Stimulated activated CD8-positive, alpha-beta memory T cell treated with anti-CD3 and anti-CD28 coated beads, Interleukin-7, amount 100 ng/mL, for 48 hours (primary cell): ENCODE data around the gene CALN1.
"Not testable (repeated sequence)": the region's sequence is repeated elsewhere in the genome, so short reads cannot be mapped to it uniquely, and the experiment has no call there.

Experiments used
- DNase-seq, 2 donors: peaks; one replicate each; pipeline ENCODE4 v3.0.0-alpha.2; 2020; ENCODE audit warnings: low read depth in 1 of 2; ENCODE audit errors: extremely low read depth in 1 of 2

Gene CALN1

GRCh38 chr7:72209006-72209405 is 203.1 kb downstream of the CALN1 start:
- not testable (repeated sequence) for DNase-seq

- no peak for DNase-seq
Measured at GRCh38 chr7:72196176-72196575, 216.0 kb downstream of the CALN1 start.

GRCh38 chr7:72190919-72191318 is 221.2 kb downstream of the CALN1 start:
- no peak for DNase-seq

GRCh38 chr7:72190146-72190545 is 222.0 kb downstream of the CALN1 start:
- DNase-seq: no peak

- DNase-seq: no peak
Measured at GRCh38 chr7:72187179-72187578, 225.0 kb downstream of the CALN1 start.

- no peak for DNase-seq
Measured at GRCh38 chr7:72183835-72184234, 228.3 kb downstream of the CALN1 start.

- no peak for DNase-seq
Measured at GRCh38 chr7:72182036-72182435, 230.1 kb downstream of the CALN1 start.

- no peak for DNase-seq
Measured at GRCh38 chr7:72176875-72177274, 235.3 kb downstream of the CALN1 start.

GRCh38 chr7:72170475-72170874 is 241.7 kb downstream of the CALN1 start:
- DNase-seq: no peak

GRCh38 chr7:72163271-72163670 is 248.9 kb downstream of the CALN1 start:
- DNase-seq: no peak

- no peak for DNase-seq
Measured at GRCh38 chr7:72161534-72161933, 250.6 kb downstream of the CALN1 start.

GRCh38 chr7:72159911-72160310 is 252.2 kb downstream of the CALN1 start:
- DNase-seq: no peak

GRCh38 chr7:72156671-72157070 is 255.5 kb downstream of the CALN1 start:
- DNase-seq: no peak

- no peak for DNase-seq
Measured at GRCh38 chr7:72153132-72153512, 259.0 kb downstream of the CALN1 start.

GRCh38 chr7:72152161-72153131 is 259.7 kb downstream of the CALN1 start:
- no peak for DNase-seq

- no peak for DNase-seq
Measured at GRCh38 chr7:72140566-72140965, 271.6 kb downstream of the CALN1 start.

- DNase-seq: no peak
Measured at GRCh38 chr7:72127136-72127535, 285.0 kb downstream of the CALN1 start.

GRCh38 chr7:72123913-72124312 is 288.2 kb downstream of the CALN1 start:
- DNase-seq: no peak

GRCh38 chr7:72118366-72118765 is 293.8 kb downstream of the CALN1 start:
- DNase-seq: no peak

- no peak for DNase-seq
Measured at GRCh38 chr7:72114129-72114528, 298.0 kb downstream of the CALN1 start.

GRCh38 chr7:72112992-72113391 is 299.1 kb downstream of the CALN1 start:
- no peak for DNase-seq

- no peak for DNase-seq
Measured at GRCh38 chr7:72112530-72112929, 299.6 kb downstream of the CALN1 start.

- DNase-seq: no peak
Measured at GRCh38 chr7:72111086-72111485, 301.1 kb downstream of the CALN1 start.
